Right kidney (tissue), 1 donor: ENCODE data around the gene MFNG.

Experiments
- DNase-seq: peaks from one replicate; pipeline ENCODE4 v3.0.0-alpha.2; 2016

The MFNG gene

GRCh38 chr22:37423283-37423682, 62.9 kb downstream of the MFNG start:
- DNase-seq, result no peak

- no peak for DNase-seq
Observed at GRCh38 chr22:37421468-37421877, 64.7 kb downstream of the MFNG start.

DNA sequence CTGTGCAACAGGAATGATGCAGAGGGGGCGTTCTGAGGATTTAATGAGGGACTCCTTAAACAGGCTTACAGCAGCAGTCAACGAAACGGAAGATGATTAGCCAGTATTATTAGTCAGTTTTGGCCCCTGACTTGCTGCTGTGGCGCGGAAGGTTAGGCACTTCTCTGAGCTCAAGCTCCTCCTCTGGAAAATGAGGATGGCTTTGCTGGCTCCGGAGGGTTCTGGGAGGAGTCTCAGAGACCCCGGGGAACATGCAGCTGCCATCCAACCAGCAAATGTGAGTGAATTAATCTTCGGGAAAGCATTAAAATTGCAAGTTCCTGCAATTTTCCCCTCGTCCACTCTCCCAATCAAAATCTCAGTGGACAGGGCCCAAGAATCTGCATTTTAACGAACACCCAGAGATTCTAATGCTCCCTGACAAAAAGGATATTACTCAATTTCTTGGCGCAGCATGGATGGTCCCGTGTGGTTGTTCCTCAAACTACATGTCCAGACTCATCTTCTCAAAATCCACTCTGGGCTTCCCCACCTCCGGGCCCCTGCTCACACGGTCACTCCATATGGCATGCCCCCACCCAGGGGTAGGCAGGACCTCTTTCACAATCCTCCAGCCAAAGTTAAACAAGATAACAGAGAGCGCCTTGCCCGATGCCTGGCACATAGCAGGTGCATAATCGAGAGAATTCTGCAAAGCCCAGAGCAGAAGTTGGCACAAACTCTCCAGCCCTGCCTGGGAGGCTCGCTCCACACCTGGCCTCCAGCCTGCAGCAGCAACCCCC, 65.3 kb downstream of the MFNG start:
- no peak for DNase-seq

- no peak for DNase-seq
Observed at GRCh38 chr22:37419969-37420685, 66.1 kb downstream of the MFNG start.

DNA sequence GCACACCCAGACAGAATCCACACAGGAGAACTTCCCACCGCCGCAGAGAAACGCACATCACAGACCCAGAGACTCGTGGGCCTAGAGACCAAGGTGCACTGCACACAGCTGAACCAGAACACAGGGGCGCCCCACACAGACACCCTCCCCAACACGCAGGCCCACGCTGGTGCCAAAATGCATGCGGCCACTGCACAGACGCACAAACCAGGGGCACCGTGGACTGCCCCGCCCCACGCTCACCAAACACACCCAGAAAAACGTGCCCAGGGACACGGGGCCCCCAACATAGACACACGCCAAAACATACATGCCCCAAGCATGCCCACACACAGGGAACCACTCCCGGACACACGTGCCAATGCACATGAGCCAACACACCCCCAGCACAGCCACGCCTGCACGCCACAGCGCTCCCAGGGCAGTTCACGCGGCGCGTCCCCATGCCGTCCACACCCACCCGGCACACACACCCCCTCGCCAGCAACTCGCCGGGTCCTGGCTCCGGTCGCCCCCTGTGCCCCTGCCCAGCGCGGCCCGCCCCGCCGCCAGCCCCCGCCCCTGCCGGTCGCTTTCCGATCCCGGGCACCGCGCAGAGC, 66.7 kb downstream of the MFNG start:
- no peak for DNase-seq
